Sigmoid colon (tissue), 7 donors: ENCODE results near the gene FHOD3. TPM values are rescaled to one million over a fixed set of nuclear protein-coding genes. Genes with fewer than 3 reads are reported as not detected.

Source experiments
- DNase-seq: peaks from one replicate; pipeline ENCODE4 v3.0.0-alpha.2; 2019
- H3K27ac ChIP-seq, 4 donors: fragments of 200-600 bp; sonication (generic); one replicate each; pipeline ENCODE4 v1.5.1; 2016 to 2019; ENCODE audit warnings: mild to moderate bottlenecking in 1 of 4
- H3K27me3 ChIP-seq, 3 donors: fragments of 200-600 bp; sonication (generic); one replicate each; pipeline ENCODE4 v1.5.1; 2019; ENCODE audit warnings: mild to moderate bottlenecking in 1 of 3
- H3K36me3 ChIP-seq, 4 donors: fragments of 200-600 bp; sonication (generic); one replicate each; pipeline ENCODE4 v1.5.1; 2016 to 2019
- H3K4me1 ChIP-seq, 4 donors: fragments of 200-600 bp; sonication (generic); one replicate each; pipeline ENCODE4 v1.5.1; 2017 to 2019
- H3K4me3 ChIP-seq, 4 donors: fragments of 200-600 bp; sonication (generic); one replicate each; pipeline ENCODE4 v1.5.1; 2017 to 2019; ENCODE audit warnings: mild to moderate bottlenecking in 2 of 4, moderate library complexity in 1 of 4
- H3K9me3 ChIP-seq, 4 donors: fragments of 200-600 bp in 3 of 4; sonication (generic) in 3 of 4; one replicate each; pipeline versions ENCODE4 v1.5.1 to v1.6.1; 2013 to 2019
- CTCF ChIP-seq, 4 experiments: fragments of 450-650 bp in 3 of 4; fragments of 200-600 bp in 1 of 4; IDR thresholded peaks; one replicate each; pipeline ENCODE4 v1.5.1; 2016 to 2019; ENCODE audit warnings: antibody characterized with exemption in 4 of 4, mild to moderate bottlenecking in 3 of 4, moderate library complexity in 2 of 4
- EP300 ChIP-seq, 4 donors: sonication (generic); formaldehyde crosslinking; IDR thresholded peaks; one replicate each; pipeline ENCODE4 v1.6.1; 2017; ENCODE audit warnings: antibody characterized with exemption in 4 of 4
- POLR2A ChIP-seq, 2 donors: fragments of 450-650 bp; IDR thresholded peaks; one replicate each; pipeline ENCODE4 v1.6.1; 2016; ENCODE audit warnings: antibody characterized with exemption in 2 of 2, mild to moderate bottlenecking in 2 of 2, moderate library complexity in 2 of 2
- POLR2AphosphoS5 ChIP-seq, 4 donors: sonication (generic); formaldehyde crosslinking; IDR thresholded peaks; one replicate each; pipeline ENCODE4 v1.6.1; 2017; ENCODE audit warnings: antibody characterized with exemption in 4 of 4
- WGBS, 2 donors: extraction: QIAGEN DNeasy Blood & Tissue Kit; methylation state at CpG; one replicate each; pipeline ENCODE4 v1.1.7; 2013; 5-methylcytosine and 5-hydroxymethylcytosine counted together
- intact Hi-C: fragments of 100-400 bp; cut with DNase I; formaldehyde crosslinking; loops from one replicate; pipeline ENCODE4 v1.15.1; 2023
- polyA plus RNA-seq, 3 donors: library from polyadenylated mRNA; stranded (reverse); fragments of 200-250 nt; gene quantifications; one replicate each; pipeline ENCODE4 v1.2.3, GENCODE V29; 2013
- total RNA-seq, 4 donors: library from RNA; depleted of rRNA; stranded (reverse); fragments of >200 nt; gene quantifications; one replicate each; pipeline ENCODE4 v1.1.0, GENCODE V29; 2016
- donor health status: healthy with polysubstance abuse.
- donor health status: Bipolar disorder and iron deficiency.
- donor health status: healthy.

The FHOD3 gene
- total and polyA plus RNA-seq, 7 donors: 1.2 to 24.9 (median 9.5) TPM

- Histone ChIP-seq H3K27ac (no peak overlapping the region), H3K9me3 (peaks cover 0 to 4% (median 2%) of the 10 kb centered on the region in 4 donors), H3K36me3 (no peaks in the 10 kb centered on the region), H3K4me3 (no peak overlapping the region), H3K27me3 (no peaks in the 10 kb centered on the region), H3K4me1 (no peaks in the 10 kb centered on the region)
- WGBS, 2 donors: 58 to 67% methylated on average over 10 of the region's 10 CpGs
- TF ChIP-seq CTCF (IDR thresholded peaks at IDR 0.05): no peak
- no peak for TF ChIP-seq POLR2AphosphoS5 (IDR thresholded peaks at IDR 0.05)
- no peak for TF ChIP-seq POLR2A (IDR thresholded peaks at IDR 0.05)
- no peak for TF ChIP-seq EP300 (IDR thresholded peaks at IDR 0.05)
- no peak for DNase-seq
- intact Hi-C loops: no loop called here
These were observed 24.3 kb downstream of the FHOD3 start for GRCh38 chr18:36321658-36322407.

GRCh38 chr18:36322408-36322728 is 24.9 kb downstream of the FHOD3 start:
- Histone ChIP-seq H3K27me3 (no peaks in the 10 kb centered on the region), H3K4me3 (no peak overlapping the region), H3K9me3 (peaks cover 0 to 4% (median 2%) of the 10 kb centered on the region in 4 donors), H3K36me3 (no peaks in the 10 kb centered on the region), H3K27ac (no peak overlapping the region), H3K4me1 (no peaks in the 10 kb centered on the region)
- no peak for DNase-seq
- 98 to 100% methylated on average over 1 of the region's 1 CpG for WGBS, 2 donors
- intact Hi-C loops: no loop called here
- TF ChIP-seq POLR2AphosphoS5 (IDR thresholded peaks at IDR 0.05) (no peak), CTCF (IDR thresholded peaks at IDR 0.05) (no peak), EP300 (IDR thresholded peaks at IDR 0.05) (no peak), POLR2A (IDR thresholded peaks at IDR 0.05) (no peak)

- peaks cover 0 to 4% (median 2%) of the 10 kb centered on the region in 4 donors for H3K9me3 ChIP-seq
- H3K27me3 ChIP-seq: no peaks in the 10 kb centered on the region
- 78 to 91% methylated on average over 4 of the region's 4 CpGs for WGBS, 2 donors
- no peak for DNase-seq
- no peaks in the 10 kb centered on the region for H3K36me3 ChIP-seq
- no peaks in the 10 kb centered on the region for H3K4me1 ChIP-seq
- H3K27ac ChIP-seq: no peak overlapping the region
- H3K4me3 ChIP-seq: no peak overlapping the region
- intact Hi-C loops: no loop called here
- TF ChIP-seq CTCF (IDR thresholded peaks at IDR 0.05) (no peak), POLR2AphosphoS5 (IDR thresholded peaks at IDR 0.05) (no peak), POLR2A (IDR thresholded peaks at IDR 0.05) (no peak), EP300 (IDR thresholded peaks at IDR 0.05) (no peak)
These were observed 25.2 kb downstream of the FHOD3 start for GRCh38 chr18:36322734-36323133.

GRCh38 chr18:36323421-36323820 is 25.9 kb downstream of the FHOD3 start:
- WGBS, 2 donors: 35 to 73% methylated on average over 1 of the region's 1 CpG
- Histone ChIP-seq H3K27me3 (no peaks in the 10 kb centered on the region), H3K4me3 (no peak overlapping the region), H3K4me1 (no peaks in the 10 kb centered on the region), H3K27ac (no peak overlapping the region), H3K36me3 (no peaks in the 10 kb centered on the region), H3K9me3 (peaks cover 0 to 4% (median 1%) of the 10 kb centered on the region in 4 donors)
- intact Hi-C loops: no loop called here
- DNase-seq: no peak
- no peak for TF ChIP-seq CTCF (IDR thresholded peaks at IDR 0.05)
- no peak for TF ChIP-seq POLR2A (IDR thresholded peaks at IDR 0.05)
- TF ChIP-seq EP300 (IDR thresholded peaks at IDR 0.05): no peak
- no peak for TF ChIP-seq POLR2AphosphoS5 (IDR thresholded peaks at IDR 0.05)

- no peaks in the 10 kb centered on the region for H3K27me3 ChIP-seq
- intact Hi-C loops: no loop called here
- DNase-seq: no peak
- H3K4me3 ChIP-seq: no peak overlapping the region
- TF ChIP-seq POLR2AphosphoS5 (IDR thresholded peaks at IDR 0.05) (no peak), CTCF (IDR thresholded peaks at IDR 0.05) (no peak), POLR2A (IDR thresholded peaks at IDR 0.05) (no peak), EP300 (IDR thresholded peaks at IDR 0.05) (no peak)
- H3K9me3 ChIP-seq: no peaks in the 10 kb centered on the region
- H3K36me3 ChIP-seq: no peaks in the 10 kb centered on the region
- peaks cover 0 to 8% (median 3%) of the 10 kb centered on the region in 4 donors for H3K4me1 ChIP-seq
- no peak overlapping the region for H3K27ac ChIP-seq
- 79 to 81% methylated on average over 1 of the region's 1 CpG for WGBS, 2 donors
These were observed 28.3 kb downstream of the FHOD3 start for GRCh38 chr18:36325846-36326245.
